HepG2 (cell line): ENCODE results near the gene CAPN10. TPM values are rescaled to one million over a fixed set of nuclear protein-coding genes. Genes with fewer than 3 reads are reported as not detected.
A peak's percentile ranks its signal among the peaks of the same experiment; 100 is the strongest.

Experiments used
- ATF7-NPFF ChIP-seq: sonication (generic); formaldehyde crosslinking; IDR thresholded peaks from 2 replicates; pipeline ENCODE4 v1.8.1; 2023; ENCODE audit warnings: mild to moderate bottlenecking, low read depth, missing genetic modification reagents, moderate library complexity
- LCORL ChIP-seq, 2 experiments: fragments of 450-650 bp in 1 of 2; sonication (generic) in 1 of 2; formaldehyde crosslinking in 1 of 2; IDR thresholded peaks; 2 replicates each; pipeline versions ENCODE4 v1.5.0 to v1.6.1; 2017 to 2020; ENCODE audit warnings: antibody characterized with exemption in 1 of 2, missing genetic modification reagents in 1 of 2
- POLR2AphosphoS5 ChIP-seq: IDR thresholded peaks from 2 replicates; pipeline ENCODE4 v1.6.1; 2012; ENCODE audit warnings: low read depth, low read length
- RCOR2 ChIP-seq: IDR thresholded peaks from 2 replicates; pipeline ENCODE4 v1.6.1; 2016; ENCODE audit warnings: missing biosample characterization, missing genetic modification reagents
- SP2 ChIP-seq: sonication (generic); formaldehyde crosslinking; IDR thresholded peaks from 2 replicates; pipeline ENCODE4 v1.5.1; 2020; ENCODE audit warnings: mild to moderate bottlenecking, missing genetic modification reagents
- SYNCRIP ChIP-seq: fragments of 200-400 bp; formaldehyde crosslinking; IDR thresholded peaks from 2 replicates; pipeline ENCODE4 v1.6.1; 2018; ENCODE audit warnings: mild to moderate bottlenecking, low read depth, low read length; ENCODE audit not compliant: insufficient read depth
- ZNF616 ChIP-seq: sonication (generic); formaldehyde crosslinking; IDR thresholded peaks from 2 replicates; pipeline ENCODE4 v1.5.0; 2020; ENCODE audit warnings: low read depth, mild to moderate bottlenecking, missing genetic modification reagents
- polyA plus RNA-seq, 8 experiments: library from polyadenylated mRNA; depleted of rRNA in 3 of 8; stranded (reverse) in 7 of 8; unstranded in 1 of 8; fragments of >200 nt; fragmentation: Illumina TruSeq in 4 of 8; extraction: Trizol in 4 of 8; gene quantifications; 2 replicates each; pipeline versions ENCODE4 v1.2.1 to v1.2.3, GENCODE V29; 2011 to 2016; ENCODE audit warnings: low read depth in 4 of 8, missing spikeins in 1 of 8, mixed read lengths in 1 of 8; ENCODE audit not compliant: insufficient read depth in 1 of 8
- total RNA-seq, 5 experiments: library from RNA; depleted of rRNA; stranded (reverse); fragments of >200 nt; fragmentation: Illumina TruSeq; extraction: Trizol; gene quantifications; 2 replicates each; pipeline ENCODE4 v1.2.3, GENCODE V29; 2016; ENCODE audit warnings: low read depth in 1 of 5
- TF ChIP-seq, protein P1 (sequence below): sonication (generic); formaldehyde crosslinking; IDR thresholded peaks from 2 replicates; pipeline ENCODE4 v1.5.0; 2020; ENCODE audit warnings: missing genetic modification reagents
- TF ChIP-seq, protein P2 (sequence below): sonication (generic); formaldehyde crosslinking; IDR thresholded peaks from 2 replicates; pipeline ENCODE4 v1.4.0; 2020; ENCODE audit warnings: missing genetic modification reagents, borderline replicate concordance
- TF ChIP-seq, protein P3 (sequence below): sonication (generic); formaldehyde crosslinking; IDR thresholded peaks from 2 replicates; pipeline ENCODE4 v1.4.0; 2020; ENCODE audit warnings: missing genetic modification reagents, borderline replicate concordance
- TF ChIP-seq, protein P4 (sequence below): sonication (generic); formaldehyde crosslinking; IDR thresholded peaks from 2 replicates; pipeline ENCODE4 v1.5.1; 2020; ENCODE audit warnings: mild to moderate bottlenecking, missing genetic modification reagents, borderline replicate concordance
- TF ChIP-seq, protein P5 (sequence below): sonication (generic); formaldehyde crosslinking; IDR thresholded peaks from 2 replicates; pipeline ENCODE4 v1.9.0; 2021; ENCODE audit warnings: missing genetic modification reagents, borderline replicate concordance
- TF ChIP-seq, protein P6 (sequence below): sonication (generic); formaldehyde crosslinking; IDR thresholded peaks from 2 replicates; pipeline ENCODE4 v1.5.0; 2020; ENCODE audit warnings: missing genetic modification reagents, mild to moderate bottlenecking, borderline replicate concordance
- TF ChIP-seq, protein P7 (sequence below): sonication (generic); formaldehyde crosslinking; IDR thresholded peaks from 2 replicates; pipeline ENCODE4 v1.5.0; 2020; ENCODE audit warnings: mild to moderate bottlenecking, missing genetic modification reagents, moderate library complexity

Gene CAPN10
- total and polyA plus RNA-seq, 2 of the 13 experiments (the other 11 are each of a cell fraction or from before 2014, with no cell fraction given), result 27.6 to 32.4 TPM

DNA sequence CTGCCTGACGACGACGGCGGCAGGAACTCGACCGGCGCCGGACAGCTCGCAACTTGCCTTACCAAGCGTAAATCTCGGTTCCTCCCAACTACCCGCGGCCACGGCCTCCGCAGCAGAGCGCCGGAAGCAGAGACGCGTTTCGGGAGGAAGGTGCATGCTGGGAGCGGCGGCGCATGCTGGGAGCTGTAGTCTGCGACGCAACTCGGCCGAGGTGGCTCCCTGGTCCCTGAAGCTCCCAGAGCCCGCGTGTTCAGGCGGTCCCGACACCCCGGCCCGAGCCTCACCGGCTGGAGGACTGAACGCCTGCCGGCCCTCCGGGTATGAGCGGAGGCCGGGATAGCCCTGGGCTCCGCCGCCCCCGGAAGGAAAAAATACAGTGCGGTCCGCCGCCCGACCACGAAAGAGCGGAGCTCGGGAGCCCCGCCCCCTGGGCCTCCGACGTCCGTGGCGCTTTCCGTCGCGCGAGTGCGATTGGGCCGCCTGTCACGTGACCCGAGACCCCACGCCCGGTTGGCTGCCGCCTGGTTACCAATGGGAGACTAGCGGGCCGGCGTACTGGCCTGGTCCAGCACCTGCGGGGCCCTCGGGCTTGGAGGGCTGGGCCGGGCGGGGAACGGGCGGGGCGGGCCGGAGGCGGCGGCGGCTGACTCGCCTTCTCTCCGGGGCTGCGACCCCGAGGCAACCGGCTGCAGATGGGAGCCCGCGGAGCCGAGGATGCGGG lies at the start of gene CAPN10 (continued):
- TF ChIP-seq, protein P1, sequence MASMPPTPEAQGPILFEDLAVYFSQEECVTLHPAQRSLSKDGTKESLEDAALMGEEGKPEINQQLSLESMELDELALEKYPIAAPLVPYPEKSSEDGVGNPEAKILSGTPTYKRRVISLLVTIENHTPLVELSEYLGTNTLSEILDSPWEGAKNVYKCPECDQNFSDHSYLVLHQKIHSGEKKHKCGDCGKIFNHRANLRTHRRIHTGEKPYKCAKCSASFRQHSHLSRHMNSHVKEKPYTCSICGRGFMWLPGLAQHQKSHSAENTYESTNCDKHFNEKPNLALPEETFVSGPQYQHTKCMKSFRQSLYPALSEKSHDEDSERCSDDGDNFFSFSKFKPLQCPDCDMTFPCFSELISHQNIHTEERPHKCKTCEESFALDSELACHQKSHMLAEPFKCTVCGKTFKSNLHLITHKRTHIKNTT (CRISPR knock-in tag), result peak; percentile 98; the same call in 1 of the 2 replicates
- TF ChIP-seq, protein P2, sequence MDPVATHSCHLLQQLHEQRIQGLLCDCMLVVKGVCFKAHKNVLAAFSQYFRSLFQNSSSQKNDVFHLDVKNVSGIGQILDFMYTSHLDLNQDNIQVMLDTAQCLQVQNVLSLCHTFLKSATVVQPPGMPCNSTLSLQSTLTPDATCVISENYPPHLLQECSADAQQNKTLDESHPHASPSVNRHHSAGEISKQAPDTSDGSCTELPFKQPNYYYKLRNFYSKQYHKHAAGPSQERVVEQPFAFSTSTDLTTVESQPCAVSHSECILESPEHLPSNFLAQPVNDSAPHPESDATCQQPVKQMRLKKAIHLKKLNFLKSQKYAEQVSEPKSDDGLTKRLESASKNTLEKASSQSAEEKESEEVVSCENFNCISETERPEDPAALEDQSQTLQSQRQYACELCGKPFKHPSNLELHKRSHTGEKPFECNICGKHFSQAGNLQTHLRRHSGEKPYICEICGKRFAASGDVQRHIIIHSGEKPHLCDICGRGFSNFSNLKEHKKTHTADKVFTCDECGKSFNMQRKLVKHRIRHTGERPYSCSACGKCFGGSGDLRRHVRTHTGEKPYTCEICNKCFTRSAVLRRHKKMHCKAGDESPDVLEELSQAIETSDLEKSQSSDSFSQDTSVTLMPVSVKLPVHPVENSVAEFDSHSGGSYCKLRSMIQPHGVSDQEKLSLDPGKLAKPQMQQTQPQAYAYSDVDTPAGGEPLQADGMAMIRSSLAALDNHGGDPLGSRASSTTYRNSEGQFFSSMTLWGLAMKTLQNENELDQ (CRISPR knock-in tag), result no peak
- TF ChIP-seq ZNF616 (CRISPR knock-in tag) (0 out of 2 replicates have a peak, but pooled peaks have one; percentile 17), RCOR2 (CRISPR knock-in tag) (no peak), LCORL (IDR thresholded peaks at IDR 0.05) (peak; percentile 81; the same call in 1 of the 2 replicates), LCORL (CRISPR knock-in tag; IDR thresholded peaks at IDR 0.05) (peak; percentile 75), ATF7-NPFF (no peak; the same call in 1 of the 2 replicates), SP2 (CRISPR knock-in tag) (peak; percentile 68), POLR2AphosphoS5 (peak; percentile 87), SYNCRIP (no peak)
- TF ChIP-seq, protein P3, sequence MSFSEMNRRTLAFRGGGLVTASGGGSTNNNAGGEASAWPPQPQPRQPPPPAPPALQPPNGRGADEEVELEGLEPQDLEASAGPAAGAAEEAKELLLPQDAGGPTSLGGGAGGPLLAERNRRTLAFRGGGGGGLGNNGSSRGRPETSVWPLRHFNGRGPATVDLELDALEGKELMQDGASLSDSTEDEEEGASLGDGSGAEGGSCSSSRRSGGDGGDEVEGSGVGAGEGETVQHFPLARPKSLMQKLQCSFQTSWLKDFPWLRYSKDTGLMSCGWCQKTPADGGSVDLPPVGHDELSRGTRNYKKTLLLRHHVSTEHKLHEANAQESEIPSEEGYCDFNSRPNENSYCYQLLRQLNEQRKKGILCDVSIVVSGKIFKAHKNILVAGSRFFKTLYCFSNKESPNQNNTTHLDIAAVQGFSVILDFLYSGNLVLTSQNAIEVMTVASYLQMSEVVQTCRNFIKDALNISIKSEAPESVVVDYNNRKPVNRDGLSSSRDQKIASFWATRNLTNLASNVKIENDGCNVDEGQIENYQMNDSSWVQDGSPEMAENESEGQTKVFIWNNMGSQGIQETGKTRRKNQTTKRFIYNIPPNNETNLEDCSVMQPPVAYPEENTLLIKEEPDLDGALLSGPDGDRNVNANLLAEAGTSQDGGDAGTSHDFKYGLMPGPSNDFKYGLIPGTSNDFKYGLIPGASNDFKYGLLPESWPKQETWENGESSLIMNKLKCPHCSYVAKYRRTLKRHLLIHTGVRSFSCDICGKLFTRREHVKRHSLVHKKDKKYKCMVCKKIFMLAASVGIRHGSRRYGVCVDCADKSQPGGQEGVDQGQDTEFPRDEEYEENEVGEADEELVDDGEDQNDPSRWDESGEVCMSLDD (CRISPR knock-in tag), result no peak
- TF ChIP-seq, protein P4, sequence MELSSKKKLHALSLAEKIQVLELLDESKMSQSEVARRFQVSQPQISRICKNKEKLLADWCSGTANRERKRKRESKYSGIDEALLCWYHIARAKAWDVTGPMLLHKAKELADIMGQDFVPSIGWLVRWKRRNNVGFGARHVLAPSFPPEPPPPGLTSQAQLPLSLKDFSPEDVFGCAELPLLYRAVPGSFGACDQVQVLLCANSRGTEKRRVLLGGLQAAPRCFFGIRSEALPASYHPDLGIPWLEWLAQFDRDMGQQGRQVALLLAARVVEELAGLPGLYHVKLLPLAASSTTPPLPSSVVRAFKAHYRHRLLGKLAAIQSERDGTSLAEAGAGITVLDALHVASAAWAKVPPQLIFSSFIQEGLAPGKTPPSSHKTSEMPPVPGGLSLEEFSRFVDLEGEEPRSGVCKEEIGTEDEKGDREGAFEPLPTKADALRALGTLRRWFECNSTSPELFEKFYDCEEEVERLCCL (CRISPR knock-in tag), result no peak
- TF ChIP-seq, protein P5, sequence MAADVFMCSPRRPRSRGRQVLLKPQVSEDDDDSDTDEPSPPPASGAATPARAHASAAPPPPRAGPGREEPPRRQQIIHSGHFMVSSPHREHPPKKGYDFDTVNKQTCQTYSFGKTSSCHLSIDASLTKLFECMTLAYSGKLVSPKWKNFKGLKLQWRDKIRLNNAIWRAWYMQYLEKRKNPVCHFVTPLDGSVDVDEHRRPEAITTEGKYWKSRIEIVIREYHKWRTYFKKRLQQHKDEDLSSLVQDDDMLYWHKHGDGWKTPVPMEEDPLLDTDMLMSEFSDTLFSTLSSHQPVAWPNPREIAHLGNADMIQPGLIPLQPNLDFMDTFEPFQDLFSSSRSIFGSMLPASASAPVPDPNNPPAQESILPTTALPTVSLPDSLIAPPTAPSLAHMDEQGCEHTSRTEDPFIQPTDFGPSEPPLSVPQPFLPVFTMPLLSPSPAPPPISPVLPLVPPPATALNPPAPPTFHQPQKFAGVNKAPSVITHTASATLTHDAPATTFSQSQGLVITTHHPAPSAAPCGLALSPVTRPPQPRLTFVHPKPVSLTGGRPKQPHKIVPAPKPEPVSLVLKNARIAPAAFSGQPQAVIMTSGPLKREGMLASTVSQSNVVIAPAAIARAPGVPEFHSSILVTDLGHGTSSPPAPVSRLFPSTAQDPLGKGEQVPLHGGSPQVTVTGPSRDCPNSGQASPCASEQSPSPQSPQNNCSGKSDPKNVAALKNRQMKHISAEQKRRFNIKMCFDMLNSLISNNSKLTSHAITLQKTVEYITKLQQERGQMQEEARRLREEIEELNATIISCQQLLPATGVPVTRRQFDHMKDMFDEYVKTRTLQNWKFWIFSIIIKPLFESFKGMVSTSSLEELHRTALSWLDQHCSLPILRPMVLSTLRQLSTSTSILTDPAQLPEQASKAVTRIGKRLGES (CRISPR knock-in tag), result no peak
- TF ChIP-seq, protein P6, sequence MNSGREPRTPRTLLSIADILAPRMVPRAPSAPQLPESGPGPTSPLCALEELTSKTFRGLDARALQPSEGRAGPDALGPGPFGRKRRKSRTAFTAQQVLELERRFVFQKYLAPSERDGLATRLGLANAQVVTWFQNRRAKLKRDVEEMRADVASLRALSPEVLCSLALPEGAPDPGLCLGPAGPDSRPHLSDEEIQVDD (CRISPR knock-in tag), result no peak
- TF ChIP-seq, protein P7, sequence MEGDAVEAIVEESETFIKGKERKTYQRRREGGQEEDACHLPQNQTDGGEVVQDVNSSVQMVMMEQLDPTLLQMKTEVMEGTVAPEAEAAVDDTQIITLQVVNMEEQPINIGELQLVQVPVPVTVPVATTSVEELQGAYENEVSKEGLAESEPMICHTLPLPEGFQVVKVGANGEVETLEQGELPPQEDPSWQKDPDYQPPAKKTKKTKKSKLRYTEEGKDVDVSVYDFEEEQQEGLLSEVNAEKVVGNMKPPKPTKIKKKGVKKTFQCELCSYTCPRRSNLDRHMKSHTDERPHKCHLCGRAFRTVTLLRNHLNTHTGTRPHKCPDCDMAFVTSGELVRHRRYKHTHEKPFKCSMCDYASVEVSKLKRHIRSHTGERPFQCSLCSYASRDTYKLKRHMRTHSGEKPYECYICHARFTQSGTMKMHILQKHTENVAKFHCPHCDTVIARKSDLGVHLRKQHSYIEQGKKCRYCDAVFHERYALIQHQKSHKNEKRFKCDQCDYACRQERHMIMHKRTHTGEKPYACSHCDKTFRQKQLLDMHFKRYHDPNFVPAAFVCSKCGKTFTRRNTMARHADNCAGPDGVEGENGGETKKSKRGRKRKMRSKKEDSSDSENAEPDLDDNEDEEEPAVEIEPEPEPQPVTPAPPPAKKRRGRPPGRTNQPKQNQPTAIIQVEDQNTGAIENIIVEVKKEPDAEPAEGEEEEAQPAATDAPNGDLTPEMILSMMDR (CRISPR knock-in tag), result no peak; the same call in 1 of the 2 replicates
